C4-2B (cell line): ENCODE measurements around the gene LIPC.

ENCODE experiments used
- H3K27ac ChIP-seq: fragments of 450-650 bp; 2 replicates; pipeline ENCODE4 v1.5.1; 2017
- ZFX ChIP-seq: fragments of 450-650 bp; IDR thresholded peaks from 2 replicates; pipeline ENCODE4 v1.6.1; 2017
- TF ChIP-seq, protein P1 (sequence below): fragments of 450-650 bp; conservative IDR thresholded peaks from 2 replicates; pipeline ENCODE4 v1.5.1; 2017; ENCODE audit warnings: mild to moderate bottlenecking

LIPC gene

GRCh38 chr15:58595516-58596263, 163.9 kb downstream of the LIPC start:
- no peak overlapping the region for H3K27ac ChIP-seq
- TF ChIP-seq, protein P1, sequence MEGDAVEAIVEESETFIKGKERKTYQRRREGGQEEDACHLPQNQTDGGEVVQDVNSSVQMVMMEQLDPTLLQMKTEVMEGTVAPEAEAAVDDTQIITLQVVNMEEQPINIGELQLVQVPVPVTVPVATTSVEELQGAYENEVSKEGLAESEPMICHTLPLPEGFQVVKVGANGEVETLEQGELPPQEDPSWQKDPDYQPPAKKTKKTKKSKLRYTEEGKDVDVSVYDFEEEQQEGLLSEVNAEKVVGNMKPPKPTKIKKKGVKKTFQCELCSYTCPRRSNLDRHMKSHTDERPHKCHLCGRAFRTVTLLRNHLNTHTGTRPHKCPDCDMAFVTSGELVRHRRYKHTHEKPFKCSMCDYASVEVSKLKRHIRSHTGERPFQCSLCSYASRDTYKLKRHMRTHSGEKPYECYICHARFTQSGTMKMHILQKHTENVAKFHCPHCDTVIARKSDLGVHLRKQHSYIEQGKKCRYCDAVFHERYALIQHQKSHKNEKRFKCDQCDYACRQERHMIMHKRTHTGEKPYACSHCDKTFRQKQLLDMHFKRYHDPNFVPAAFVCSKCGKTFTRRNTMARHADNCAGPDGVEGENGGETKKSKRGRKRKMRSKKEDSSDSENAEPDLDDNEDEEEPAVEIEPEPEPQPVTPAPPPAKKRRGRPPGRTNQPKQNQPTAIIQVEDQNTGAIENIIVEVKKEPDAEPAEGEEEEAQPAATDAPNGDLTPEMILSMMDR, result no peak
- TF ChIP-seq ZFX, result no peak

GRCh38 chr15:58597943-58598828, 166.4 kb downstream of the LIPC start:
- TF ChIP-seq, protein P1, result no peak
- TF ChIP-seq ZFX, result no peak
- no peak overlapping the region for H3K27ac ChIP-seq

DNA sequence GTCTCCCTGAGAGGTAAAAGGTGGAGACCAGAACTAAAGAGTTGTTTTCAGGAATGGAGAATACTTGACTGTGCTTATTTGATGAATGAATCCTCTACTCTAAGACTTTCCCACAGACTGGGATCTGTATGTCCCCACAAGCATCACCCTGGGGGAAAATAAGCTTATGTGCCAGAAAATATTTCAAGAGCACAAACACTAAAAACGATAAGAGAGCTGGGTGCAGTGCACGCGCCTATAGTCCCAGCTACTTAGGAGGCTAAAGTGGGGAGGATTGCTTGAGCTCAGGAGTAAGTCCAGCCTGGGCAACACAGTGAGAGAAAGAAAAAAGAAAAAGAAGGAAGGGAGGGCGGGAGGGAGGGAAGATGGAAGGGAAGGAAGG, 167.0 kb downstream of the LIPC start:
- TF ChIP-seq ZFX, result no peak
- TF ChIP-seq, protein P1, result no peak
- H3K27ac ChIP-seq, result no peak overlapping the region

- TF ChIP-seq, protein P1, result no peak
- no peak for TF ChIP-seq ZFX
- peak overlapping the region; percentile 43; the same call in 1 of the 2 replicates for H3K27ac ChIP-seq
These were observed 171.0 kb downstream of the LIPC start for GRCh38 chr15:58602823-58603222.

- peak overlapping the region; percentile 98 for H3K27ac ChIP-seq
These were observed 172.1 kb downstream of the LIPC start for GRCh38 chr15:58603927-58604326.

DNA sequence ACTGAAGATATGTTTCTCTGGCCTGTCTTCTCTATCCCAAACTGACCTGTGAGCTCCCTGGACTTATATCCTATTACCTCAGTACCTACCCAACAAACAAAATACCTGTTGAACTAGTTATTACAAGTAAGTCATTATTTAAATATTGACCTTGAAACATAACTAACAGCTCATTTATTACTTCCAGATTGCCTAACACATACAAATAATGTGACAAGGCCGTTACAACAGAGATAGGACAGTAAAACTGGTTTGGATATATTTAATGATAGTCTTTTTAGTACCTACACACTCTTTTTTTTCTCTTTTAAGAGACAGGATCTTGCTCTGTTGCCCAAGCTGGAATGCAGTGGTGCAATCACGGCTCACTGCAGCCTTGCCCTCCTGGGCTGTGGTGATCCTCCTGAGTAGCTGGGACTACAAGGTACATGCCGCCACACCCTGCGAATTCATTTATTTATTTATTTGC, 172.7 kb downstream of the LIPC start:
- H3K27ac ChIP-seq, result peak overlapping the region; percentile 98
- no peak for TF ChIP-seq ZFX
- TF ChIP-seq, protein P1, result no peak

DNA sequence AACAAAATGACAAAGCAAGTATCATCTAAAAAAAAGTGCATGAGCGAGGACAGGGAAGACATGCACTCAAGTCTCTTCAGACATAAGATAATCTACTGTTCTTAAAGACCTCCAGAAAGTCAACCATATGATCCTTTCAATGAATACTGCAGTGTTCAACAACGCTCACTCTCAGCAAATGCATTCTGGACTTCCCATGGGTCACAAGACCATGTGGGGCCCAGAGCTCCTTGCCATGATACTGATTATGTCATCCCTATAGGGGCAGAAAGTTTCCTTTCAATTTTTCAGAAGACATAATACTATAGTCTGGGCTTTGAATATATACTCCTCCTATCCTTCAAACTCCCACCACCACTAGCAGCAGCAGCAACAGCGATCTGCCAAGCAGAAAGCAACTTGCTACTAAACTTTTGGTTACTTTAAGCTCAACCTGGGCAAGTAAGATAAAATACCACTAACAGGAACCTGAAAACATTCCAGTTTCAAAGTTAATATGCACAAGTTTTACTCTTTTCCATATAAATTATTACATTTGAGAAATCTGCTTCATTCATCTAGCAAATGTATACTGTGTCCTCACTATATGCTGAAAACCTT, 174.2 kb downstream of the LIPC start:
- TF ChIP-seq, protein P1, result no peak
- no peak for TF ChIP-seq ZFX
- H3K27ac ChIP-seq, result no peak overlapping the region; the same call in 1 of the 2 replicates
